HT-29 (cell line): ENCODE measurements around the gene ADPRH. TPM values are rescaled to one million over a fixed set of nuclear protein-coding genes. Genes with fewer than 3 reads are reported as not detected.

Source experiments
- DNase-seq: peaks from one replicate; pipeline ENCODE4 v3.0.0-alpha.2; 2015; ENCODE audit warnings: low spot score
- total RNA-seq: library from RNA; depleted of rRNA; stranded (reverse); fragments of >200 nt; shearing (Covaris generic); gene quantifications from 2 replicates; pipeline ENCODE4 v1.2.3, GENCODE V29; 2014; rRNA removed

Gene ADPRH
- total RNA-seq, 1 experiment from 2014 or later, result 1.0 TPM

GRCh38 chr3:119628816-119629445 is 49.6 kb downstream of the ADPRH start:
- DNase-seq, result no peak

GRCh38 chr3:119630128-119630879 is 51.0 kb downstream of the ADPRH start:
- DNase-seq, result no peak

GRCh38 chr3:119630880-119631329 is 51.6 kb downstream of the ADPRH start:
- DNase-seq, result no peak

- DNase-seq, result no peak
Observed at GRCh38 chr3:119631516-119631915, 52.2 kb downstream of the ADPRH start.

GRCh38 chr3:119632216-119632615 is 52.9 kb downstream of the ADPRH start:
- no peak for DNase-seq

GRCh38 chr3:119632829-119633228 is 53.5 kb downstream of the ADPRH start:
- DNase-seq, result no peak

GRCh38 chr3:119635719-119636118 is 56.4 kb downstream of the ADPRH start:
- DNase-seq, result no peak

- no peak for DNase-seq
Observed at GRCh38 chr3:119636249-119636648, 57.0 kb downstream of the ADPRH start.

- DNase-seq, result no peak
Observed at GRCh38 chr3:119636891-119637611, 57.8 kb downstream of the ADPRH start.

- DNase-seq, result no peak
Observed at GRCh38 chr3:119637679-119638477, 58.6 kb downstream of the ADPRH start.

Other genes starting within 250 kb of the ADPRH start
- gene TMEM39A, start 115.9 kb upstream of the ADPRH start, total RNA-seq, result 30.2 and 45.0 TPM in 2 replicates
- 8.1 and 8.6 TPM in 2 replicates for gene POGLUT1, start 110.5 kb upstream of the ADPRH start, total RNA-seq
- gene TIMMDC1, start 80.9 kb upstream of the ADPRH start, total RNA-seq, result 61.0 and 67.0 TPM in 2 replicates
- gene CD80, start 19.9 kb upstream of the ADPRH start, total RNA-seq, result not detected in 2 replicates
- gene PLA1A, start 18.4 kb downstream of the ADPRH start, total RNA-seq, result not detected in 2 replicates
- 0.16 and 0.71 TPM in 2 replicates for gene POPDC2, start 81.1 kb downstream of the ADPRH start, total RNA-seq
- gene COX17, start 97.9 kb downstream of the ADPRH start, total RNA-seq, result 107 and 118 TPM in 2 replicates
- gene CFAP91, start 123.5 kb downstream of the ADPRH start, total RNA-seq, result not detected in 2 replicates
- gene NR1I2, start 202.6 kb downstream of the ADPRH start, total RNA-seq, result 0.08 TPM in 1 of 2 replicates, not detected in the other